MM.1S (cell line): ENCODE data around the gene HECTD4.

Experiments
- EZH2 ChIP-seq: fragments of 300-600 bp; sonication (generic); optimal IDR thresholded peaks from 2 replicates; pipeline ENCODE3; 2017; ENCODE audit warnings: low read depth, mild to moderate bottlenecking, antibody characterized with exemption, low read length, mixed read lengths
- EZH2phosphoT487 ChIP-seq: fragments of 300-600 bp; sonication (generic); IDR thresholded peaks from 2 replicates; pipeline ENCODE4 v1.6.1; 2018; ENCODE audit warnings: antibody characterized with exemption, low read length
- TF ChIP-seq, protein P1 (sequence below): fragments of 300-600 bp; sonication (generic); IDR thresholded peaks from 2 replicates; pipeline ENCODE4 v1.5.1; 2016; ENCODE audit warnings: antibody characterized with exemption, low read length, mixed read lengths

DNA sequence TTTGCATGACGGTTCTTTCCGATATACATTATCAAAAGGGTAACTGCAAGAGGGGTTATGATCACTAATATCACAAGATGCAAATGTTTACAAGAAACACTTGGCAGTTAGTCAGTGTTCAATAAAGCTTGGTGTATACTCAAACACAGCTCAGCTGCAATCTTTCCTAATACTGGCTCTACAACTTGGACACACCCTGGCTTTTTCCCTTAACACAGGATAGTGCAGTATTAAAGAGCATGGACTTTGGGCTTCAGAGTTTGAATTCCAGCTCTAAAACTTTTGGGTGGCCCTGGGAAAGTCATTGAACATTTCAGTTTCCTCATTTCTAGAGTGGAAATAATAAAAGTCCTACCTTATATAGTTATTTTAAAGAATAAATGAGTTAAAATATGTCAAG is 107.0 kb downstream of the HECTD4 start:
- TF ChIP-seq, protein P1, sequence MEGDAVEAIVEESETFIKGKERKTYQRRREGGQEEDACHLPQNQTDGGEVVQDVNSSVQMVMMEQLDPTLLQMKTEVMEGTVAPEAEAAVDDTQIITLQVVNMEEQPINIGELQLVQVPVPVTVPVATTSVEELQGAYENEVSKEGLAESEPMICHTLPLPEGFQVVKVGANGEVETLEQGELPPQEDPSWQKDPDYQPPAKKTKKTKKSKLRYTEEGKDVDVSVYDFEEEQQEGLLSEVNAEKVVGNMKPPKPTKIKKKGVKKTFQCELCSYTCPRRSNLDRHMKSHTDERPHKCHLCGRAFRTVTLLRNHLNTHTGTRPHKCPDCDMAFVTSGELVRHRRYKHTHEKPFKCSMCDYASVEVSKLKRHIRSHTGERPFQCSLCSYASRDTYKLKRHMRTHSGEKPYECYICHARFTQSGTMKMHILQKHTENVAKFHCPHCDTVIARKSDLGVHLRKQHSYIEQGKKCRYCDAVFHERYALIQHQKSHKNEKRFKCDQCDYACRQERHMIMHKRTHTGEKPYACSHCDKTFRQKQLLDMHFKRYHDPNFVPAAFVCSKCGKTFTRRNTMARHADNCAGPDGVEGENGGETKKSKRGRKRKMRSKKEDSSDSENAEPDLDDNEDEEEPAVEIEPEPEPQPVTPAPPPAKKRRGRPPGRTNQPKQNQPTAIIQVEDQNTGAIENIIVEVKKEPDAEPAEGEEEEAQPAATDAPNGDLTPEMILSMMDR: no peak
- no peak for TF ChIP-seq EZH2
- no peak for TF ChIP-seq EZH2phosphoT487
